WTC11 (cell line): Measurements from ENCODE around the gene ATF5. TPM values are rescaled to one million over a fixed set of nuclear protein-coding genes. Genes with fewer than 3 reads are reported as not detected.

Experiments used
- ATAC-seq: fragments of 200-7000 bp; cut with Tn5 transposase; 2 replicates; pipeline ENCODE4 v1.10.0; 2021; ENCODE audit warnings: mild to moderate bottlenecking, moderate library complexity
- CTCF ChIA-PET: fragments of 300-600 bp; sonication (Branson Sonifier 250); formaldehyde crosslinking; loops from one replicate; lab custom pipeline; 2021; ENCODE audit warnings: antibody characterized with exemption; lab: Charles Lee
- POLR2A ChIA-PET: fragments of 350-600 bp; sonication (Branson Sonifier 250); formaldehyde crosslinking; loops from one replicate; lab custom pipeline; 2021; ENCODE audit warnings: antibody characterized with exemption; lab: Charles Lee
- DNase-seq: peaks from one replicate; pipeline ENCODE4 v3.0.0; 2021; ENCODE audit warnings: low spot score
- H3K27ac Mint-ChIP-seq: 2 replicates; pipeline ENCODE4 v1.8.0; 2021; ENCODE audit warnings: mixed read lengths
- H3K27me3 Mint-ChIP-seq: 2 replicates; pipeline ENCODE4 v1.8.0; 2021; ENCODE audit warnings: low read depth, mild to moderate bottlenecking, moderate library complexity, mixed read lengths
- H3K36me3 Mint-ChIP-seq: 2 replicates; pipeline ENCODE4 v1.8.0; 2021; ENCODE audit warnings: mixed read lengths
- H3K4me1 Mint-ChIP-seq: 2 replicates; pipeline ENCODE4 v1.8.0; 2022; ENCODE audit warnings: mixed read lengths
- H3K4me3 Mint-ChIP-seq: 2 replicates; pipeline ENCODE4 v1.8.0; 2021; ENCODE audit warnings: mild to moderate bottlenecking, moderate library complexity, mixed read lengths
- H3K9me3 Mint-ChIP-seq: 2 replicates; pipeline ENCODE4 v1.8.0; 2021; ENCODE audit warnings: mixed read lengths
- AR ChIP-seq: fragments of 250-450 bp; sonication (Bioruptor Pico); IDR thresholded peaks from 2 replicates; pipeline ENCODE4 v1.9.0; 2021; ENCODE audit warnings: mild to moderate bottlenecking
- ATF1 ChIP-seq: sonication (generic); formaldehyde crosslinking; IDR thresholded peaks from 2 replicates; pipeline ENCODE4 v1.8.1; 2023; ENCODE audit warnings: mild to moderate bottlenecking, moderate library complexity, missing genetic modification reagents
- GRHL2 ChIP-seq: fragments of 250-450 bp; sonication (Bioruptor Pico); IDR thresholded peaks from 2 replicates; pipeline ENCODE4 v1.8.0; 2022; ENCODE audit warnings: mild to moderate bottlenecking, moderate library complexity; ENCODE audit not compliant: insufficient replicate concordance, severe bottlenecking
- KAT7 ChIP-seq: sonication (generic); formaldehyde crosslinking; IDR thresholded peaks from 2 replicates; pipeline ENCODE4 v1.8.1; 2023; ENCODE audit warnings: missing genetic modification reagents, mild to moderate bottlenecking, borderline replicate concordance
- NFYB ChIP-seq: sonication (generic); formaldehyde crosslinking; conservative IDR thresholded peaks from 2 replicates; pipeline ENCODE4 v1.8.0; 2022; ENCODE audit warnings: low read depth, missing genetic modification reagents
- RELA ChIP-seq: sonication (generic); formaldehyde crosslinking; IDR thresholded peaks from 2 replicates; pipeline ENCODE4 v1.8.1; 2022; ENCODE audit warnings: missing genetic modification reagents, mild to moderate bottlenecking, borderline replicate concordance
- SMAD4 ChIP-seq: sonication (generic); formaldehyde crosslinking; IDR thresholded peaks from 2 replicates; pipeline ENCODE4 v1.8.0; 2022; ENCODE audit warnings: mild to moderate bottlenecking, missing genetic modification reagents
- STAT6 ChIP-seq: sonication (generic); formaldehyde crosslinking; conservative IDR thresholded peaks from 2 replicates; pipeline ENCODE4 v1.8.1; 2023; ENCODE audit warnings: mild to moderate bottlenecking, low read depth, missing genetic modification reagents, moderate library complexity
- TEAD4 ChIP-seq: sonication (generic); formaldehyde crosslinking; IDR thresholded peaks from 2 replicates; pipeline ENCODE4 v1.8.0; 2022; ENCODE audit warnings: mild to moderate bottlenecking, missing genetic modification reagents
- ZNF121 ChIP-seq: sonication (generic); formaldehyde crosslinking; IDR thresholded peaks from 2 replicates; pipeline ENCODE4 v1.8.0; 2023; ENCODE audit warnings: missing genetic modification reagents
- ZNF138 ChIP-seq: sonication (generic); formaldehyde crosslinking; conservative IDR thresholded peaks from 2 replicates; pipeline ENCODE4 v1.8.1; 2022; ENCODE audit warnings: mild to moderate bottlenecking, moderate library complexity, missing genetic modification reagents
- ZNF263 ChIP-seq: sonication (generic); formaldehyde crosslinking; IDR thresholded peaks from 2 replicates; pipeline ENCODE4 v1.8.1; 2022; ENCODE audit warnings: low read depth, mild to moderate bottlenecking, moderate library complexity, missing genetic modification reagents
- total RNA-seq: library from RNA; stranded (reverse); gene quantifications from 3 replicates; pipeline ENCODE4 v1.2.3, GENCODE V29; 2021
- TF ChIP-seq, protein P1 (sequence below): fragments of 250-450 bp; sonication (Bioruptor Pico); IDR thresholded peaks from 2 replicates; pipeline ENCODE4 v1.9.0; 2021; ENCODE audit warnings: mild to moderate bottlenecking
- TF ChIP-seq, protein P2 (sequence below): sonication (generic); formaldehyde crosslinking; IDR thresholded peaks from 2 replicates; pipeline ENCODE4 v1.8.1; 2022; ENCODE audit warnings: mild to moderate bottlenecking, moderate library complexity, missing genetic modification reagents

The ATF5 gene
- total RNA-seq, 1 experiment from 2014 or later: 10.8 TPM

GRCh38 chr19:49918089-49918488, 10.9 kb upstream of the ATF5 start:
- Mint-ChIP-seq H3K9me3 (peaks cover 6% of the 10 kb centered on the region), H3K27me3 (no peaks in the 10 kb centered on the region), H3K36me3 (peaks cover 41% of the 10 kb centered on the region), H3K4me1 (peaks cover 30% of the 10 kb centered on the region), H3K27ac (no peak overlapping the region), H3K4me3 (no peak overlapping the region)
- ChIA-PET POLR2A (interaction anchor here (2.4 kb wide), 1 partner anchor 12 kb away, joined by 7 read pairs; the partner anchor contains the start of gene NUP62), CTCF (interaction anchor here (1.2 to 2.2 kb wide), 2 partner anchors 11 to 20 kb away, joined by 7 to 8 read pairs; partner anchors contain the start of genes ATF5 and NUP62)
- DNase-seq: no peak
- TF ChIP-seq ZNF121 (peak; percentile 66), RELA (CRISPR knock-in tag) (no peak), STAT6 (no peak)
- ATAC-seq: no peak

DNA sequence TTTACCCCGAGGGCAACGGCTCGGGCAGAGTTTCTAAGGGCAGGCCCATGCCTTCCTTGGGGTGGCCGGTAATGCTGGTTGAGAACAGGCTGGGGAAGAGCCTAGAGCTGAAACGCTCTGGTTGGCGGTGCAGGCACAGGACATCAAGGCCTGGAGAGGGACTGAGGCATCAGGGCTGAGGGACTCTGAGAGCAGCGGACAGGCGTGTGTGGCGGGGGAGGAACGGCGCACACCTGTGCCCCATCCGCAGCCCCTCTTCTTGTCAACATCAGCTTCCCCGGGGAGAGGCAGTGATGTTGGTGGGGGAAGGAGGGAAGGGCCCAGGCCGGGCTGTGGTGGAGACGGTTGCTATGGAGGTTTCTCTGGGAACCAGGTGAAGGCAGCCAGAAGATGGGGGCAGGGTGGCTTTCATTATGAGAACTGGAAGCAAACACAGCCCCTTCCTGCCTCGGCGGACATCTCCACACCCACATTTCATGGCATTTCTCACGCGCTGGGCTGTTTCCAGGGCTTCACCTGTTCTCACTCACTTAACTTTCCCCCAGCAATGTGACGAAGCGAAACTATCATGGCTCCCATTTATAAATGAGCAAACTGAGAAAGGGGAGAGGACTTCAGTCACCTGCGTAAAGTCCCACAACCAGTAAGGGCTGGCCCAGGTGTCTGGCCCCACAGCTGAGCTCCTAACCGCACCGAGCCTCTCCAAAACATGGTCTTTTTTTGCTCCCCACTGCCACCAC, 8.2 kb upstream of the ATF5 start:
- no peak; the same call in 1 of the 2 replicates for ATAC-seq
- H3K27ac Mint-ChIP-seq: peak overlapping the region; percentile 57; the same call in 1 of the 2 replicates
- TF ChIP-seq KAT7: no peak
- TF ChIP-seq, protein P1, sequence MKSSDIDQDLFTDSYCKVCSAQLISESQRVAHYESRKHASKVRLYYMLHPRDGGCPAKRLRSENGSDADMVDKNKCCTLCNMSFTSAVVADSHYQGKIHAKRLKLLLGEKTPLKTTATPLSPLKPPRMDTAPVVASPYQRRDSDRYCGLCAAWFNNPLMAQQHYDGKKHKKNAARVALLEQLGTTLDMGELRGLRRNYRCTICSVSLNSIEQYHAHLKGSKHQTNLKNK (CRISPR knock-in tag): no peak
- TF ChIP-seq AR (CRISPR knock-in tag): no peak
- TF ChIP-seq ZNF138 (CRISPR knock-in tag): no peak
- no peak for TF ChIP-seq GRHL2 (CRISPR knock-in tag)
- no peak for TF ChIP-seq ZNF263 (CRISPR knock-in tag)
- TF ChIP-seq TEAD4 (CRISPR knock-in tag): no peak
- TF ChIP-seq, protein P2, sequence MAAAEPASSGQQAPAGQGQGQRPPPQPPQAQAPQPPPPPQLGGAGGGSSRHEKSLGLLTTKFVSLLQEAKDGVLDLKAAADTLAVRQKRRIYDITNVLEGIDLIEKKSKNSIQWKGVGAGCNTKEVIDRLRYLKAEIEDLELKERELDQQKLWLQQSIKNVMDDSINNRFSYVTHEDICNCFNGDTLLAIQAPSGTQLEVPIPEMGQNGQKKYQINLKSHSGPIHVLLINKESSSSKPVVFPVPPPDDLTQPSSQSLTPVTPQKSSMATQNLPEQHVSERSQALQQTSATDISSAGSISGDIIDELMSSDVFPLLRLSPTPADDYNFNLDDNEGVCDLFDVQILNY (CRISPR knock-in tag): no peak
- TF ChIP-seq SMAD4 (CRISPR knock-in tag): no peak
- no peak for TF ChIP-seq ATF1 (CRISPR knock-in tag)
- TF ChIP-seq NFYB (CRISPR knock-in tag): no peak
- POLR2A ChIA-PET: interaction anchor here (0.5 to 1.0 kb wide), 3 partner anchors 9 to 169 kb away, joined by 3 to 4 read pairs (median 3); no protein-coding TSS in a partner anchor
- peaks cover 38% of the 10 kb centered on the region for H3K4me1 Mint-ChIP-seq
- CTCF ChIA-PET: interaction anchor here (1.6 kb wide), 1 partner anchor 31 kb away, joined by 5 read pairs; no protein-coding TSS in a partner anchor
- H3K4me3 Mint-ChIP-seq: no peak overlapping the region
- H3K36me3 Mint-ChIP-seq: peaks cover 30% of the 10 kb centered on the region
- H3K9me3 Mint-ChIP-seq: no peaks in the 10 kb centered on the region
- DNase-seq: no peak
- no peaks in the 10 kb centered on the region for H3K27me3 Mint-ChIP-seq
